Measurements from ENCODE around the gene LEAP2.

Gene LEAP2

GRCh38 chr5:132873119-132873929, at the start of gene LEAP2:
TSS of gene LEAP2 (plus strand) at chr5:132873668. CDS start at chr5:132873695, 27 bp downstream.
- DNase-seq (ENCODE audit: low spot score), result no peak

GRCh38 chr5:132824426-132824825, 49.0 kb upstream of the LEAP2 start:
- DNase-seq (ENCODE audit: low spot score), result no peak

- DNase-seq (ENCODE audit: low spot score), result no peak
Observed at GRCh38 chr5:132825033-132825833, 48.2 kb upstream of the LEAP2 start.

- DNase-seq (ENCODE audit: low spot score), result no peak
Observed at GRCh38 chr5:132825834-132826391, 47.6 kb upstream of the LEAP2 start.

- no peak for DNase-seq (ENCODE audit: low spot score)
Observed at GRCh38 chr5:132826424-132827082, 46.9 kb upstream of the LEAP2 start.

- DNase-seq (ENCODE audit: low spot score), result no peak
Observed at GRCh38 chr5:132827943-132828673, 45.4 kb upstream of the LEAP2 start.

- no peak for DNase-seq (ENCODE audit: low spot score)
Observed at GRCh38 chr5:132828846-132829494, 44.5 kb upstream of the LEAP2 start.

GRCh38 chr5:132829742-132830435, 43.6 kb upstream of the LEAP2 start:
- DNase-seq (ENCODE audit: low spot score), result peak; percentile 91

GRCh38 chr5:132830436-132831094, 42.9 kb upstream of the LEAP2 start, which contains the start of gene SHROOM1:
TSS of gene SHROOM1 (minus strand) at chr5:132830647. CDS start at chr5:132826140, 4,507 bp downstream.
- peak; percentile 68 for DNase-seq (ENCODE audit: low spot score)

GRCh38 chr5:132831095-132831860, 42.2 kb upstream of the LEAP2 start:
- no peak for DNase-seq (ENCODE audit: low spot score)

- no peak for DNase-seq (ENCODE audit: low spot score)
Observed at GRCh38 chr5:132832612-132833011, 40.9 kb upstream of the LEAP2 start.

GRCh38 chr5:132834057-132834456, 39.4 kb upstream of the LEAP2 start:
- no peak for DNase-seq (ENCODE audit: low spot score)

- no peak for DNase-seq (ENCODE audit: low spot score)
Observed at GRCh38 chr5:132836852-132837251, 36.6 kb upstream of the LEAP2 start.

- no peak for DNase-seq (ENCODE audit: low spot score)
Observed at GRCh38 chr5:132837868-132838267, 35.6 kb upstream of the LEAP2 start.

GRCh38 chr5:132838516-132839282, 34.8 kb upstream of the LEAP2 start:
- no peak for DNase-seq (ENCODE audit: low spot score)

GRCh38 chr5:132839426-132840301, 33.8 kb upstream of the LEAP2 start:
- DNase-seq (ENCODE audit: low spot score), result peak; percentile 59

GRCh38 chr5:132840313-132840712, 33.2 kb upstream of the LEAP2 start:
- no peak for DNase-seq (ENCODE audit: low spot score)

Measured in hepatic stellate cell (primary cell).